ENCODE data around the gene PKP1.

DNA sequence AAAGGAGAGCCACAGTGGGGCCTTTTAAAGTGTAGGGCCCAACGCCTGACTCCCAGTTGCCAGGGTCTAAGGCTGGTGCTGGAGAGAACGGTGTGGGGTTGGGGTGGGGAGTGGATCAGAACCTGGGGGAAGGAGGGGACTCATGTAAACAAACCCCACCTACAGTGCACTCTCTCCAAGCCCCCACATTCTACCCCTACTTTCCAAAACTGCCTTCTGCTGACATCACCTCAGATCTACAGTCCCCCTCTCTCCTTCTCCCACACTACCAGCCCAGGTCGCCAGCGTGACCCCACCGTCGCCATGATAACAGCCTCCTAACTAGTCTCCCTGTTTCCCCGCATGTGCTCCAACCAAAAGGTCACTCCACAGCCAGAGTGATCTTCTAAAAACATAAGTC, 67.6 kb downstream of the PKP1 start:
- TF ChIP-seq ZNF8 (CRISPR knock-in tag; IDR thresholded peaks at IDR 0.05): no peak
- TF ChIP-seq, protein P1, sequence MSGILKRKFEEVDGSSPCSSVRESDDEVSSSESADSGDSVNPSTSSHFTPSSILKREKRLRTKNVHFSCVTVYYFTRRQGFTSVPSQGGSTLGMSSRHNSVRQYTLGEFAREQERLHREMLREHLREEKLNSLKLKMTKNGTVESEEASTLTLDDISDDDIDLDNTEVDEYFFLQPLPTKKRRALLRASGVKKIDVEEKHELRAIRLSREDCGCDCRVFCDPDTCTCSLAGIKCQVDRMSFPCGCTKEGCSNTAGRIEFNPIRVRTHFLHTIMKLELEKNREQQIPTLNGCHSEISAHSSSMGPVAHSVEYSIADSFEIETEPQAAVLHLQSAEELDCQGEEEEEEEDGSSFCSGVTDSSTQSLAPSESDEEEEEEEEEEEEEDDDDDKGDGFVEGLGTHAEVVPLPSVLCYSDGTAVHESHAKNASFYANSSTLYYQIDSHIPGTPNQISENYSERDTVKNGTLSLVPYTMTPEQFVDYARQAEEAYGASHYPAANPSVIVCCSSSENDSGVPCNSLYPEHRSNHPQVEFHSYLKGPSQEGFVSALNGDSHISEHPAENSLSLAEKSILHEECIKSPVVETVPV (CRISPR knock-in tag; IDR thresholded peaks at IDR 0.05): no peak
- no peak for TF ChIP-seq RARB (CRISPR knock-in tag; IDR thresholded peaks at IDR 0.05)
- no peak for TF ChIP-seq ZFP30 (CRISPR knock-in tag; IDR thresholded peaks at IDR 0.05)
- no peak for TF ChIP-seq GLIS3 (CRISPR knock-in tag; IDR thresholded peaks at IDR 0.05)
- TF ChIP-seq CREB5 (CRISPR knock-in tag; IDR thresholded peaks at IDR 0.05; ENCODE audit: low read depth): no peak
- no peak for TF ChIP-seq ARNTL (CRISPR knock-in tag; IDR thresholded peaks at IDR 0.05; ENCODE audit: borderline replicate concordance, low read depth)
- TF ChIP-seq, protein P2, sequence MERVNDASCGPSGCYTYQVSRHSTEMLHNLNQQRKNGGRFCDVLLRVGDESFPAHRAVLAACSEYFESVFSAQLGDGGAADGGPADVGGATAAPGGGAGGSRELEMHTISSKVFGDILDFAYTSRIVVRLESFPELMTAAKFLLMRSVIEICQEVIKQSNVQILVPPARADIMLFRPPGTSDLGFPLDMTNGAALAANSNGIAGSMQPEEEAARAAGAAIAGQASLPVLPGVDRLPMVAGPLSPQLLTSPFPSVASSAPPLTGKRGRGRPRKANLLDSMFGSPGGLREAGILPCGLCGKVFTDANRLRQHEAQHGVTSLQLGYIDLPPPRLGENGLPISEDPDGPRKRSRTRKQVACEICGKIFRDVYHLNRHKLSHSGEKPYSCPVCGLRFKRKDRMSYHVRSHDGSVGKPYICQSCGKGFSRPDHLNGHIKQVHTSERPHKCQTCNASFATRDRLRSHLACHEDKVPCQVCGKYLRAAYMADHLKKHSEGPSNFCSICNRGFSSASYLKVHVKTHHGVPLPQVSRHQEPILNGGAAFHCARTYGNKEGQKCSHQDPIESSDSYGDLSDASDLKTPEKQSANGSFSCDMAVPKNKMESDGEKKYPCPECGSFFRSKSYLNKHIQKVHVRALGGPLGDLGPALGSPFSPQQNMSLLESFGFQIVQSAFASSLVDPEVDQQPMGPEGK (CRISPR knock-in tag; IDR thresholded peaks at IDR 0.05; ENCODE audit: borderline replicate concordance): no peak
- no peak for TF ChIP-seq SNAI2 (CRISPR knock-in tag; IDR thresholded peaks at IDR 0.05)
- no peak for TF ChIP-seq TOX (CRISPR knock-in tag; IDR thresholded peaks at IDR 0.05; ENCODE audit: borderline replicate concordance)
- TF ChIP-seq PPARA (CRISPR knock-in tag; IDR thresholded peaks at IDR 0.05; ENCODE audit: borderline replicate concordance): no peak
- TF ChIP-seq ZFP3 (CRISPR knock-in tag; IDR thresholded peaks at IDR 0.05): no peak
- TF ChIP-seq ZC3H10 (CRISPR knock-in tag; IDR thresholded peaks at IDR 0.05): no peak

All from SK-N-SH treated with all-trans-retinoic acid at 6 μM for 48 hours (cell line).